ENCODE results near the gene PEAK1.

PEAK1 gene

GRCh38 chr15:77091097-77091496, 328.8 kb downstream of the PEAK1 start:
- H3K4me3 ChIP-seq (ENCODE audit: control insufficient read depth, low read depth, low read length), result no peak overlapping the region
- DNase-seq (ENCODE audit: low read depth), result no peak
- TF ChIP-seq, protein P1, sequence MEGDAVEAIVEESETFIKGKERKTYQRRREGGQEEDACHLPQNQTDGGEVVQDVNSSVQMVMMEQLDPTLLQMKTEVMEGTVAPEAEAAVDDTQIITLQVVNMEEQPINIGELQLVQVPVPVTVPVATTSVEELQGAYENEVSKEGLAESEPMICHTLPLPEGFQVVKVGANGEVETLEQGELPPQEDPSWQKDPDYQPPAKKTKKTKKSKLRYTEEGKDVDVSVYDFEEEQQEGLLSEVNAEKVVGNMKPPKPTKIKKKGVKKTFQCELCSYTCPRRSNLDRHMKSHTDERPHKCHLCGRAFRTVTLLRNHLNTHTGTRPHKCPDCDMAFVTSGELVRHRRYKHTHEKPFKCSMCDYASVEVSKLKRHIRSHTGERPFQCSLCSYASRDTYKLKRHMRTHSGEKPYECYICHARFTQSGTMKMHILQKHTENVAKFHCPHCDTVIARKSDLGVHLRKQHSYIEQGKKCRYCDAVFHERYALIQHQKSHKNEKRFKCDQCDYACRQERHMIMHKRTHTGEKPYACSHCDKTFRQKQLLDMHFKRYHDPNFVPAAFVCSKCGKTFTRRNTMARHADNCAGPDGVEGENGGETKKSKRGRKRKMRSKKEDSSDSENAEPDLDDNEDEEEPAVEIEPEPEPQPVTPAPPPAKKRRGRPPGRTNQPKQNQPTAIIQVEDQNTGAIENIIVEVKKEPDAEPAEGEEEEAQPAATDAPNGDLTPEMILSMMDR (conservative IDR thresholded peaks at IDR 0.05; ENCODE audit: control insufficient read depth, insufficient read depth, low read depth, low read length), result no peak

GRCh38 chr15:77087213-77087612, 332.7 kb downstream of the PEAK1 start:
- no peak for DNase-seq (ENCODE audit: low read depth)
- TF ChIP-seq, protein P1 (conservative IDR thresholded peaks at IDR 0.05; ENCODE audit: control insufficient read depth, insufficient read depth, low read depth, low read length), result no peak
- no peak overlapping the region for H3K4me3 ChIP-seq (ENCODE audit: control insufficient read depth, low read depth, low read length)

DNA sequence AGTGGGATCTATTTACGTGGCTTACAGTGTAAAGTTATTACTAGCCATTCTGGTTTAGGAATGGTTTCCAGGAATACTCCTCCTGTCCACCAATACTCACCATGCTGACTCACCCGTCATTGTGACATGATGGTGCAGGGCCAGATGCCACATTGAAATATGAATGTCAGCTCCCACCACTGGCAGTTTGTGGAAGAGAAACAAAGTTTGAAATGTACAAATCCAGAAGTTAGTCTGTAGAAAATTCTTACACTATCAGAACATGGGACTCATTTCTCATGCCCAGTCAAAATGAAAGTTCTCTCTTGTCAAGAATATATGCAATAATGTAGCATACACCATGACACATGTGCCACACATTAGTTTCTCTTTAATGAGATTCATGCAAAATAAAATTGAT, 334.6 kb downstream of the PEAK1 start:
- peak; percentile 67 for DNase-seq (ENCODE audit: low read depth)

DNA sequence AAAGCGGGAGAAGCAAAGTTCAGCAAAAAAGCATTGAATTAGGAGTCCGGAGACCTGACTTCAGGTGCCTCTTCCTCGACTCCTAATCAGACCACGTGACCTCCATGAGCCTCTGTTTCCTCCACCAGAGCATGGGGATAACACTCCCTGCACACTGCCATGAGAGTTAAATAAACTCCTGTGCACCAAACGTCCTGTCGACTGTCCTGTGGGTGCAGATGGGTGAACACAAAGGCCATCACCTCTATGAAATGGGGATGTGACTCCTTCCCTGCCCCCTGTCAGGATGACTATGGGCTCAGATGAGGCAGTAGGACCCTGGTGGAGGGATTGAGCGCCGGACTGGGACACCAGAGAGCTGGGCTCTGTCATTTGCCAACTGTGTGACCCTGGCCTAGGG, 335.5 kb downstream of the PEAK1 start:
- H3K4me3 ChIP-seq (ENCODE audit: control insufficient read depth, low read depth, low read length), result no peak overlapping the region
- TF ChIP-seq, protein P1 (conservative IDR thresholded peaks at IDR 0.05; ENCODE audit: control insufficient read depth, insufficient read depth, low read depth, low read length), result no peak
- no peak for DNase-seq (ENCODE audit: low read depth)

More for the DNA sequence above, 334.6 kb downstream of the PEAK1 start:
- no peak overlapping the region for H3K4me3 ChIP-seq (ENCODE audit: control insufficient read depth, low read depth, low read length)
- TF ChIP-seq, protein P1 (conservative IDR thresholded peaks at IDR 0.05; ENCODE audit: control insufficient read depth, insufficient read depth, low read depth, low read length), result no peak

- peak; percentile 61 for DNase-seq (ENCODE audit: low read depth)
- H3K4me3 ChIP-seq (ENCODE audit: control insufficient read depth, low read depth, low read length), result peak overlapping the region; percentile 30
Measured at GRCh38 chr15:77083381-77084160, 336.3 kb downstream of the PEAK1 start.

GRCh38 chr15:77081971-77082370, 337.9 kb downstream of the PEAK1 start:
- TF ChIP-seq, protein P1 (conservative IDR thresholded peaks at IDR 0.05; ENCODE audit: control insufficient read depth, insufficient read depth, low read depth, low read length), result no peak
- H3K4me3 ChIP-seq (ENCODE audit: control insufficient read depth, low read depth, low read length), result no peak overlapping the region
- no peak for DNase-seq (ENCODE audit: low read depth)

More at GRCh38 chr15:77083381-77084160, 336.3 kb downstream of the PEAK1 start:
- TF ChIP-seq, protein P1 (conservative IDR thresholded peaks at IDR 0.05; ENCODE audit: control insufficient read depth, insufficient read depth, low read depth, low read length), result no peak
